ENCODE results near the gene SSBP3.

The SSBP3 gene

DNA sequence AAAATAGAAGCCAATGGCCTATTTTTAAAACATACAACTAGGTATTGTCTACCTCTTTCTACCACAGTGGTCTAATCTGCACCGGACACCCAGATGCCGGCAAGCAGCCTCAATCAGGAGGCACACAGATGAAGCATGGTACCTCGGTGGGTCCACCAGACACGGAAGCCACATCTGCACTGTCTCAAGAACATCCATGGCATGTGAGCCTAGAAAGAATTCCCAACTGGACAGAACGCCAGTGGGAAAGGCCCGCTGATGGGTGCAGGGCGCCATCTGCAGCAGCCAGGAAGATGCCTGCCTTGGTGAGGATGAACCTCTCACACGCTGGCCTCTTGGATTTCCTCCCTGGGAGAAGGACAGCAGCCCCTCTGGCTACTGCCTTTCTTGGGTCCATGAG lies 126.7 kb downstream of the SSBP3 start:
- FAIRE-seq: no peak

DNA sequence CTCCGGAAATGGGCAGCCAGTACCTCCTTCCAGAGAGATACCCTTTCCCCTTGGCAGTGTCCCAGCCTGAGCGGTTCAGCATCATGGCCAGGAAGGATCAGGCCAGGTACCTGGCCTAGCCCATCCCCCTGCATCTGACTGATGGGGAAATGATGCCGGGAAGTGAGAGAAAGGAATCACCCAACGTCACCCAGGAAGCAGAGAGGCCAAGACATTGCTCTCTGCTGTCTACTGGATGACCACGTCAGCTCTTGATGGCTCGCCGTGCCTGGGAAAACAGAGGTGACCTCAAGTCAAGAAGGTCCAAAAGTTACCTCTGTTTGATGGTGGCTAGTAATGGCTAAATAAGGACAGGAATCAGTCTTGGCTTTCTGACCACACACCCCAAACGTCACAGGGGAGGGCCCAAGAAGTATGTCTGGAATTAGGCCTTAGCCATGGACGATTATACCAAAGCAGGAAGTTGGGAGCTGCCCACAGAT lies 127.2 kb downstream of the SSBP3 start:
- FAIRE-seq: no peak

DNA sequence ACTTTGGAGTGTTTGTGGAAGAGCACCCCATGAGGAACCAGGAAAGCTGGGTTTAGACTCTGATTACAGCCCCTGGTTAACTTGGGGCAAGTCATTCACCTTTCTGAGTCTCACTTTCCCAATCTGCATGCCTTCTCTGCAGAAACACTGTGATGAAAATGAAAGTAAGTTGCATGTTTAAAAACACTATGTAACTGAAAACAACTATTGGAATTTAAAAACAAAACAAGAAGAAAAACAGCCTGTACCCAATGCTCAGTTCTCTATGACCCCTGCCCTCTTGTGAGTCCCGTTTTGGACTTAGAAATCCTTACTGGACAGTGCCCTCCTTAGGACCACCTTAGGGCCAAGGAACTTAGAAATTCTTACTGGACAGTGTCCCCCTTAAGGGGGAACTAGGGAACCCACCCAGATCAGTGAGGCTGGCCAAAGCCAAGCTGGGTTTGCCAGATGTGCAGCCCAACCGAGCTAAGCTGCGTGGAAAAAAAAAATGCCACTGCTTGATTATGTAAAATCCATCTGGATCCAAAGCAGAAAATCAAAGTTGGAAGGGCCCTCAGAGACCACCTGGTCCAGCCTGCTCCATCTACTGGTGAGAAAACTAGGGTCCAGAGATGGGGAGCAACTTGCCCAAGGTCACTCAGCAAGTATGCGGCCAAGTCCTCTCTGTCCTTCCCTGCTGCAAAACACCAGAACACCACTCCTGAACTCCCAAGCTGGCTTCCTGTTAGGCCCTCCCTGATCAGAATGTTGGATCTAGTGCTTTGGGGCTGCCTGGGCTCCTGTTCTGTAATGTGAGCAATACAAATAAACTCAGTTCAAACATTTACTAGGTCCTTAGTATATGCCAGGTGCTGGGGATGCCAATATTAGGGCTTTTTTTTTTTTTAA lies 128.5 kb downstream of the SSBP3 start:
- no peak for FAIRE-seq

DNA sequence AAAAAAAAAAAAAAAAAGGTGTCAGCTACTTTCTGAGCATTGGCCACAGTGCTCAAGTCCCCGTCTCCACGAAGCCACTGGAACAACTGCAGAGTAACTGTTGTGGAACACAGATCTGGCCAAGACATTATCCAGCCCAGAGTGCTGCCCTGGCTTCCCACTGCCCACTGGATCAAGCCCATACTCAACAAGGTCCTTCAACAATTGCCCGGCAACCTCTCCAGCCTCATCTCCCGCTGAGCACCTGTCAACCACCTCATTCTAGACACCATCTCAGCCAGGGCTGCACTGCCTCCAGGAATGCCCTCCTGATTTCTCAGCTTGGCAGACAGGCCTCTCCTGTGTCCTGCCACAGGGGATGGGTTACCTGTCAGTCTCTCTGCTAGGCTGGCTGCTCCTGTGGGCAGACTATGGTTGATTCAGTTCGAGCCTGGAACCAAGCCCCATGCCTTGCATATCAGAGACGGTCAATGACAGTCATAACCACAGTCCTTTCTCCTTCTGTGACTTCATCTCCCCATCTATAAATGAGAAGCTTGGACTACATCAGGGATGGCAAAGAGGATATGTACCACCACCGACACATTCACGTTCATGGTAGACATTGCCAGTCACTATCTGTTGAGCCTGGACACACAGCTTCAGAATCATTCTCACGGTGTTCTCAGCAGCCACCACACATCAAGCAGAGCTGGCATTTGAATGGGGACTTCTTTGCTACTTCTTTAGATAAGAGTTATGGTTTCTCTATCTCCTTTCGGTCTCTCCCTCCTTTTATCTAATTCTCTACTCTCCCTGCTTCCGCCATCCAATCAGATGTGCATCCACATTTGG lies 129.4 kb downstream of the SSBP3 start:
- FAIRE-seq: no peak

DNA sequence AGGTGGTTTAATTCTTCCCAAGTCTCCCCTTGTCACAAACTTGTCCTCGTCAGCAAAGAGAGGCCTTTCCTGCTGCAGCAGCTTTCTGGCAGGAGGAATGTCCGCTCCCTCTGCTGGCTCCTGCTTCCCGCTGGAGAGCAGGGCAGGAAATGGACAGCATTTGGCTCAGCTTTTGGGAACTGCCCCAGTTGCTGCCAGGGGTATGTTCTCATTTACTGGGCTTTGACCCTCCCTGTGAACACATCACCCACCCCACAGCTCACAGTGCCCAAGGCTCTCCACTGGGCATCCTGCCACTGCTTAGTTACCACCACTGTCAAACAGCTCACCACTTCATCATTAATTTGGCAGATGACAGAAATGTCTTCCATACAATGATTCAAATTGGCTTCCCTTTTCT lies 130.8 kb downstream of the SSBP3 start:
- no peak for FAIRE-seq

DNA sequence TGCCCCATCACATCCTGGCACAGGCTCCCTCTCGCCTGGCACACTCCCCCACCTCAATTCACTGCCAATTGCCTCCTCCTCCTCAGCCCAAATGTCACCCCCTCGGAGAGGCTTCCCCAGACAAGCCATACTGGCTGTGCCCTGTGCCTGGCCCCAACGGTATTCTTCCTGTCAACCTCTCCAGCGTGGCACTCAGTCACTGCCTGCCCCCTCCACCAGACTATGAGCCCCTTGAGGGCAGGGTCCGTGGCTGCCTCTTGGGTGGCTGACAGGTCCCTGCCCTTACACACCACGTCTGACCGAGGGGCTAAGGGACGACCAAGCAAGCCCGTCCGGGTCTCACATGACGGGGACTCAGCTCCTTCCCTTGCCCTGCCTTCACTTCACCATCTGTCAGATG lies 131.3 kb downstream of the SSBP3 start:
- no peak for FAIRE-seq

DNA sequence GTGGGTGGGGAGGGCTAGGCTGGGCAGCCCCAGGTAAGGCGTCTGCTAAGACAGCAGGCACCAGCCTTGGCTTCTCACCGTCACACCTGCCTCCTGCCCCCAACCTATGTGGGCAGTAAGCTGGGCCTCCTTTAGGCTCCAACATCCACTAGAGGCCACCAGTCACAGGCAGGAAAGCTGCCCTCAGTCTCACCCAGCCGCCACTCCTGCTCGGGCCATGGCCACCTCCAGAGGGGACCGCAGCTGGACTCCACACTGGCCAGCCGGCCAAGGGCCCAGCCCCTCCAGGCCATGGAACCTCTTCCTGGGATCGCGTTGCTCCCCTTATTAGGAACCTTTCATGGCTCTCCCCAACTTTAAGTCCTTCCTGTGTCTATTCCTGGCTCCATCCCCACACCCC lies 131.7 kb downstream of the SSBP3 start:
- FAIRE-seq: no peak

DNA sequence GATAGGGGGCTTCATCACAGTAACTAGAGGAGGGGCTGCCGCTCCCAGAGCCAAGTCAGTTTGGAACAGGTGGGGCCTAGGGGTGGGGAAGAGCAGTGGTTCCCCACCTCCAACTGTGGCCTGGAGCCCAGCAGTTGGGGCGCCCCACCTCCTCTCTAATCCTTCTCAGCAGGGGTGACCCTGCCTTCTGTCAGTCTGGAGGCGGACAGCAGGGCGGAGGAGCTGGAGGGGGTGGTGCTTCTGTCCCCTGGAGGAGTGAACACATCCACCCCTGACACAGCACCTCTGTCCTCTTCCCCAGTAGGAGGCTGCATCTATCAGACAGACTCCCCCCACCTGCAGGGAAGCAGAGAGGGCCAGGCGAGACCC lies 132.4 kb downstream of the SSBP3 start:
- no peak for FAIRE-seq

DNA sequence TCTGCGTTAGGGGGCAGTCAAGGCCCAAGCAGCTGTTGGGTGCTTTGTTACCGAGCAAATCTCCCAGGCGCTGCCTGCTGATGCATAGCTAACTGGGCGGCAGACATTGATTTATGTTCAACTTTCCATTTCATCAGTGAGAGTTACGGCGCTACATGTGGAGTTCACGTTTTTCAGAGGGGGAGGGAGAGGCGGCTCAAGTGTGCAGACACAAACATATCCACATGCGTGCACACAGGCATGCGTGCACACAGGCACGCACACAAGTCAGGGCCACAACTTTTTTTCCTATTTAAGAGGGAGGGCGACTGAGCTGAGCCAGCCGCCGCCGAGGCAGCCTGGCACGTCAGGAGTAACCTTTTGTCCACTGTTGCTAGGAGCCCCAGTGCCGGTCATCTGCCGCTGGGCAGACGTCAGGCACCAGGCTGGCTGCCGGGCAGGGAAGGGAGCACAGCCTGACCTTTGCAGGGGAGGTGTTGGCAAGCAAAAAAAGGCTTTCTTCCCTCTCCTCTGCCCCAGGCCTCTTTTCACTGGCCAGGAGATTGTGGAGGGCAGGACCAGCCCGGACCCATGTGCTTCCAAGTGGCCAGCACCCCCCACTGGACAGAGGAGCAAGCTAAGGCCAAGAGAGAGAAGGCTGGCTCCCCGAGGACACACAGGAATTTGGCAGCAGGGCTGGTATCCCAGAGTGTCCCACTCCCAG lies 133.0 kb downstream of the SSBP3 start:
- no peak for FAIRE-seq

DNA sequence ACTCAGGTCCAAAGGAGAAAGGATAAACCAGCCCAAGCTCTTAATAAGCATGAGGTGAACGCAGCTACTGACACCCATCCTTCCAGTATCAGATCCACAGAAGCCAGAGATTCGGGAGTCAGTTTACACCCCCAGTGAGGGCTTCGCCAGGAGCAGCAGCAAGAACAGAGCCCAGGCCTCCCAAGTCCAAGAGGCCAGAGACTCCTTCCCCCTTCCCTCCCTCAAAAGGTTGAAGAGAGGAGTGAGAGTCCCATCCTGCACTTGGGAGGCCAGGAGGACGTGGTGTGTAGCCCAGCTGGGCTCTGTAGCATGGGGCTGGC lies 133.5 kb downstream of the SSBP3 start:
- FAIRE-seq: no peak

DNA sequence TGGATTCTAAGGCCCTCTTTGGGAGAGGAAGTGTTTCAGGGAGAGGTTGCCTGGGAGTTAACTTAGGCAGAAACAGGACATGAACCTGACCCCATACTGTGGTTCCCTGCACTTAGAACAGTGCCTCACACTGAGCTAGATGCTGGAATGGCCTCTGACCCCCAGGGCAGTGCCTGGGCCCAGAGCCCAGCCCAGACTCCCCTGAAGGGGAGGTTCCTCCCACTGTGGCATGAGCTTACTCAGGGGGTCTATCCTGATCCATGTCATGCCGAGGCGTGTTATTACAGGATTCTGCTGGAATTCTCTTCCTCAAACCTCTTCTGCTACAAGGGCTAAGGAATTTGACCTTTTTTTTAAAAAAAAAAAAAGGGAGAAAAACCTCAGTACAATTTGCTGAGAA lies 134.1 kb downstream of the SSBP3 start:
- no peak for FAIRE-seq

DNA sequence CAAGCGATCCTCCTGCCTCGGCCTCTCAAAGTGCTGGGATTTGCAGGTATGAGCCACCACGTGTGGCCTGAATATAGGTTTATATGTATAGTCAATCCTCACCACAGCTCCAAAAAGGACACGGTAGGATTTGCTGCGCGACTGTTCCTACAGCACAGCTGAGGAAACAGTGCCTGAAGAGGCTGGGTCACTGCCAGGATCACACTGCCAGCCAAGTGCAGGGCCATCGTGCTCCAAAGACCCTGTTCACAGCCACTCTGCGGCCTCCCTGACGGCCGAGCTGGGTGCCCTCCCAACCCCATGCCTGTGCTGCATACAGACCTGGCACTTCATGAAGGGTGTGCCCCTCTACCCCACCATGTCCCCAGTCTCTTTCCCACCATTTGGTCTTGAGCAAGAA lies 134.9 kb downstream of the SSBP3 start:
- FAIRE-seq: no peak

DNA sequence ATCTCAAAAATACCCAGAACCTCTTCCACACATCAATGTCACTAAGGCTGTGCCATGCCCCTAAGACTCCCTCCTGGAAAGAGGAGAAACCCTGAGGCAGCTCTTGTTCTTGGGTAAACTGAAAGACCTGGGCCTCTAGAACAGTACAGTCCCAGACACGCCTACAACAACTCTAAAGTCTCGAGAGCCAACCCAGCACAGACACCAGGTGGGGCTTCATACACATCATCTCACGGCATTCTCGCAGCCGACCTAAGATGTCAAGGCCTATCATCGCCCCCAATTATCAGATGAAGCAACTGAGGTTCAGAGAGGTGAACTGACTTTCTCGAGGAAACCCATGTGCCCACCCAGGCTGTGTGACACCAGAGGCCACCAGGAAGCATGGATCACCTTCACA lies 135.7 kb downstream of the SSBP3 start:
- FAIRE-seq: no peak

DNA sequence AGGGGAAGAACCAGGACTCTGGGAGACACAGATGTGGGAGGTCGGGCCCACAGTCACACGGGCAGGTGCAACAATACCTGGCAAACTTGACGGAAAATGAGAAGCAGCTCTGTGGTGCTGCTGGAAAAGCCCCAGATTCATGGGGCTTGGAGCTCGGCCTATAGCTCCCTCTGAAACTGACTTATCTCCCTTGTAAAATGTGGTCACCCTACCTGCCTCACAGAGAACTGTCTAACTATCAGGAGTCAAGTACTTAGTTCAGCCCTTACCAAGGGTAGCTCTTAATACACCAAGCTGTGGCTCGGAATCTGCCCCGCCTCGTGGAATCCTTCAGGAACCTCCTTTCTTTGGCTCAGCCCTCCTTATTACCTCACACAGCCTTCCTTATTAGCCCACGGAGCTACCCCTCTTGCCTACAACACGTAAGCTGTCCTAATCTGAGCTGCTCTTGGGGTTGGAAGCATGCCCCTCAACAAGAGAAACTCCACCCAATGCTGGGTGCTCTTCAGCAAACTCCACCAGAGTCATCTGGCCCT lies 137.4 kb downstream of the SSBP3 start:
- FAIRE-seq: no peak

DNA sequence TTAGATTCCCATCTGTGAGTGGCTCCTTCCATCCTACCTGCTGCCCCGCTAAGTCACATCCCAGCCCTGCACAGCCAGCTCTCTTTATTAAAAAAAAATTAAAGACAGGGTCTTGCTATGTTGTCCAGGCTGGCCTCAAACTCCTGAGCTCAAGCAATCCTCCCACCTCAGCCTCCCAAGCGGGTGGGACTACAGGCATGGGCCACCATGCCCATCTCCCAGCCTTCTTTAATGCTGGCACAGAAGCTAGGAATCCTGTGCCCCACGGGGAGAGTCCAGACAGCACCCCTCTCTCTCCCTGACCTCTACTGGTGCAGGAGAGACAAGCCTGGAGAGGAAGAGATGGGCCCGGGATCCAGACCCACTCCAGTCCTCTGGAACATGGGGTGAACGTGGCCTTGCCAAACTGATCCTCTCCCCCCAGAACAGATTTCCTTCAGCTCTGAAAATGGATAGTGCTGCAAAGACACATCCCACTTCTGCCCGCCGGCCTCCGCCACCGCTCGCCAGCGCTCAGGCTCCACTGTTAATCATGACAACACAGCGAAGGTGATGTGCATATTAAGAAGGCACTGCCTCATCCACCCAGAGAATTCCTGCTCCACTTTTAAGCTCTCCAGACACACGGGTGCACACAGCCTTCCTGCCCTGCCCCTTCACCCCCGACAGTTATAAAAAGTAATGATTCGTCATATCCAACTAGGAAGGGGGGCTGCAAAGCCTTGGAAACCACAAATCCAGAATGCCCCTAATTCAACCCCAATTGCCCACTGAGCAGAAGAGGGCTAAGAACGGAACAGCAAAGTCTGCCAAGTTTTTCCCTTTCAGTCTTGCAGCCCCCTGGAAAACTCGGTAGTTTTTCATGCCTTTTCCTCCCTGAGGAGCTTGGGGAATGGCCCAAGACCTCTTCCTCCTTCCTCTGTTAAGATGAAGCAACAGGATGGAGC lies 138.1 kb downstream of the SSBP3 start:
- FAIRE-seq: no peak

DNA sequence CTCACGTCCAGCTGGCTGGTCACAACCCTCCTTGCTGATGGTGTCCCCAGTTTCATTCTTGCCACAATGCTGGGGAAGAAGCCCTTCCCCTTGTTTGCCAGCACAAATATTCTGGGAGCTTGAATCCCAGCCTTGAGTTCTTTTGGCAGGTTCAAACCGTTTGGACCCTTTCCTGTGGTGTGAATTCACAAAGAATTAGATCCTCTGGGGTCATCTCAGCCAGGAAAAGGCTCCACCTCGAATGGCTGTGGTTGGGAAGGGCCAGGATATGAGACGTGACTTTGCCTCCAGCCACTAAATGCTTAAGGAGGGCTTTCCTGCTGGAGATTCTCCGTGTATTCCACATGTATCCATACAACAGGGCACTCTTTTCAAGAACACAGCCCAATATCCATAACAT lies 139.3 kb downstream of the SSBP3 start:
- FAIRE-seq: no peak

DNA sequence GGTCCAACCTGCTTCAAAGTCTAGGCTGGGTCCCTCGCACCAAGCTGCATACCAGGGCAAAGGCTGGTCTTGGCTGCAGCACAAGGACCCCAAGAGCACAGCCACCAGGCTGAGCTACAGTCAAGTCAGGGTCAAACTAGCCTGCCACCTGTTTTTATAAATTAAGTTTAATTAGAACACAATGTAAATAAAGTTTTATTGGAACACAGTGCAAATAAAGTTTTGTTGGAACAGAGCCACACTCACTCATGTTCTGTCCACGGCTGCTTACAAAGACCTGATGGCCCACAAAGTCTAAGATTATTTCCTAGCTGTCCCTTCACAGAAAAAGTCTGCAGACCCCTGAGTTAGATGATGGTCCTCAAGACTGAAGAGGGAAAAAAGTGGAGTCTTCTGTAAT lies 140.0 kb downstream of the SSBP3 start:
- no peak for FAIRE-seq

DNA sequence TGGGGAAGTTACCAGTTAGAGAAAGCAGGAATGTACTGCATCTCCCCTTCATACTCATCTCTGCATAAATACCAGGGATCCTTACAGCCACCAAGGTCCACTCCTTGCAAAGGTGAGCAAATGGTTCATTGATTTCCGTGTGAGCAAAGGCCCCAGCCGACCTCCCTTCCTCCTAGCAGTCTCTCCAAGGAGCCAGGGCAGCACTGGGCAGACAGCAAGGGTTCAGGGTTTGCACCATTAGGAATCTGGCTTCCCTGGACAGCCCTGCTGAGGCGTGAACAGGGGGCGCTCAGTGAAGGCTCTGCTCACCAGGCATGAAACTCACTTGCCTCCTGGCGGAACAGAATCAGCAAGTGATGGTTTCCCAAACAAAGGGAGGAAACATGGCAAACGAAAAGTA lies 140.5 kb downstream of the SSBP3 start:
- no peak for FAIRE-seq

DNA sequence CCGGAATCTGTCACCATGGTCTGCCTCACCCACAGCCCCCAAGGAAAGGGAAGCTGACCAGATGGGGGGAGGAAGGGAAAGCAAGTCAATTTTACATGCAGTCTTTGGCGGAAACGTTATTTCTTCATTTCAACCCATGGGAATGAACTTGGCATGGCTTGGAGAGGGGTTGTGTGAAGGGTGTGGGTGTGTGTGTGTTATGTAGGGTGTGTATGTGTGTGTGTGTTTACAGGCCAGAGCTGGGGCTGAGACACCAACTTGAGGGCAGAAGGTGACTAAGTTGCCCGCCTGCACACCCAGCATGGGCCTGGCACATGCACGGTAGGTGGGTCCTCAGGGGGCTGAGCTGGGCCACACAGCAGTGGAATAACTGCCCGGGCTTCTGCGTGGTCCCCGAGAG lies 141.1 kb downstream of the SSBP3 start:
- FAIRE-seq: no peak

DNA sequence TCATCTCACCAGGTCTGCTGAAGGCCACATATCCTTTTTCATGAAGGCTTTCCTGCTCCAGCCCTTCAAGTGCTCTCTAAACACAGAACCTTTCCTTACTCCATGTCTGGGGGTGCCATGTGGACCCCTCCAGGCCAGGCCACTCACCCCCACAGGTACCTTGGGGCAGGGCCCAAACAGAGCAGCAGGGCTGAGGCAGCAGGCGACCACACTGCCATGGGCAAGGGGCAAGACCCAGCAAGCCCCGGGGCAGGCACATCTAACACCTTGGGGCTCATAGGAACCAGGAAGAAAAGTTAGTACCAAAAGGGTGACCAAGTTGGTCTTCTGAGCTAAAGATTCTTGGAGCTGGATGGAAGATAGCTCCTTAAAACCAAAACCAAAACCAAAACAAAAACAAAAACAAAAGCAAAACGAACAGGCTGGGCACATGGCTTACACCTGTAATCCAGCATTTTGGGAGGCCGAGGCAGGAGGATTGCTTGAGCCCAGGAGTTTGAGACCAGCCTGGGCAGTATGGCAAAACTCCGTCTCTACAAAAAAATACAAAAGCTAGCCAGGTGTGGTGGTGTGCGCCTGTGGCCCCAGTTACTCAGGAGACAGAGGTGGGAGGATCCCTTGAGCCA lies 142.5 kb downstream of the SSBP3 start:
- FAIRE-seq: no peak

DNA sequence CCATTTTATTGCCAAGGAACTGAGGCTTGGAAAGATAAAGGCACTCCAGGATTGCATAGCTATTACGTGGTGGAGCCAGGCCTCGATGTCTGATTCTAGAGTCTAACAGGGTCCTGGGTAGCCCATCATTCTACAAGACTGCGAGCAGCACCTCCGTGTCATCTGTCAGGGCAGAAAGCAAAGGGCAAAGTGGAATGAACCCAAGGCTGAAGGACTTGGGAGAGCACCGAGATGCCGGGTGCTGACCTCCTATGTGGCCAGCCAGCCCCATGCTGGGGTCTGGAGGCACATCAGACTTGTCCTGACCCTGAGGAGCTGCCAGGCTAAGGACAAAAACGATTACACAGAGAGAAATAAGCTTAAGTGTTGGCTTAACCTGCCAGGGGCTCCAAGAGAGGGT lies 143.9 kb downstream of the SSBP3 start:
- FAIRE-seq: no peak

DNA sequence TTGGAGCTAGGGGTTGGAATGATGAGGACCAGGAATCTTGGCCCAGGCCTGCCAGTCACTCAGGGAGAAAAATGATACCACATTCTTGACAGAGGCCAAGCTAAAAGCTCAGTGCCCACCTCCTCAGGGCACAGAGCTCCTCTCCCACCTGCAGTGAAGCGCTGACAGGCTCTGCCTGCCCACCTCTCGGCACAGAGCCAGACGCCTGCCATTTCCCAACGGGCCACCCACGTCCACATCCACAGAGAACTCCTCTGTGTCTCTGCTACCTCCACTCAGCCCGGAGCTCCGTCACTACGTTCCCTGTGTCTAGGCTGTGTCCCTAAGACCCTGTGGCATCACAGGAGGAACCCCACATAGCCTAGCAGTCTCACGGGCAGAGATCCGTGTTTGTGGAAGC lies 145.4 kb downstream of the SSBP3 start:
- no peak for FAIRE-seq

All from A204.1 (cell line).